Left ventricle myocardium inferior (tissue), 1 donor: ENCODE data around the gene DEPDC5. TPM values are rescaled to one million over a fixed set of nuclear protein-coding genes. Genes with fewer than 3 reads are reported as not detected.

ENCODE experiments used
- DNase-seq: peaks from one replicate; pipeline ENCODE4 v3.0.0-alpha.2; 2020
- H3K27ac ChIP-seq: fragments of 200-600 bp; replicated peaks from 2 replicates; pipeline ENCODE4 v1.8.0; 2021
- H3K27me3 ChIP-seq: fragments of 200-600 bp; 2 replicates; pipeline ENCODE4 v1.8.0; 2021; ENCODE audit warnings: low read depth
- H3K36me3 ChIP-seq: fragments of 200-600 bp; 2 replicates; pipeline ENCODE4 v1.8.0; 2021
- H3K4me1 ChIP-seq: fragments of 200-600 bp; 2 replicates; pipeline ENCODE4 v1.8.0; 2021
- H3K4me3 ChIP-seq: fragments of 200-600 bp; 2 replicates; pipeline ENCODE4 v1.8.0; 2021; ENCODE audit warnings: mild to moderate bottlenecking, moderate library complexity
- H3K9me3 ChIP-seq: fragments of 200-600 bp; replicated peaks from 2 replicates; pipeline ENCODE4 v1.8.0; 2021
- CTCF ChIP-seq: fragments of 200-600 bp; IDR thresholded peaks from 2 replicates; pipeline ENCODE4 v1.8.0; 2021; ENCODE audit warnings: antibody characterized with exemption, mild to moderate bottlenecking, borderline replicate concordance
- intact Hi-C: fragments of 100-400 bp; cut with micrococcal nuclease; formaldehyde crosslinking; loops from one replicate; pipeline ENCODE4 v1.11.0; 2022
- total RNA-seq: library from RNA; stranded (reverse); fragmentation: NEBNext Ultra II Directional; extraction: Animal tissue kit (Norgen Biotek cat#: 25700); gene quantifications from one replicate; pipeline ENCODE4 v1.2.1, GENCODE V29; 2021
- donor health status: DM: no; HTN: yes; CAD: no; lungs with severe emphysema.

The DEPDC5 gene
- total RNA-seq, 1 donor from 2014 or later = 11.4 TPM

- H3K27ac ChIP-seq = no peak overlapping the region
- H3K36me3 ChIP-seq = peaks cover 65% of the 10 kb centered on the region
- no peak overlapping the region for H3K4me3 ChIP-seq
- TF ChIP-seq CTCF = no peak
- intact Hi-C loops = no loop called here
- peaks cover 11% of the 10 kb centered on the region for H3K4me1 ChIP-seq
- DNase-seq = no peak
- H3K27me3 ChIP-seq = no peaks in the 10 kb centered on the region
- no peaks in the 10 kb centered on the region for H3K9me3 ChIP-seq
These were observed 96.3 kb downstream of the DEPDC5 start for GRCh38 chr22:31850135-31850534.

GRCh38 chr22:31852691-31853421, 99.0 kb downstream of the DEPDC5 start:
- no peaks in the 10 kb centered on the region for H3K27me3 ChIP-seq
- no peak overlapping the region for H3K4me3 ChIP-seq
- intact Hi-C loops = no loop called here
- TF ChIP-seq CTCF = no peak
- no peak for DNase-seq
- no peak overlapping the region for H3K27ac ChIP-seq
- H3K36me3 ChIP-seq = peaks cover 53% of the 10 kb centered on the region
- H3K9me3 ChIP-seq = no peaks in the 10 kb centered on the region
- H3K4me1 ChIP-seq = peaks cover 11% of the 10 kb centered on the region

DNA sequence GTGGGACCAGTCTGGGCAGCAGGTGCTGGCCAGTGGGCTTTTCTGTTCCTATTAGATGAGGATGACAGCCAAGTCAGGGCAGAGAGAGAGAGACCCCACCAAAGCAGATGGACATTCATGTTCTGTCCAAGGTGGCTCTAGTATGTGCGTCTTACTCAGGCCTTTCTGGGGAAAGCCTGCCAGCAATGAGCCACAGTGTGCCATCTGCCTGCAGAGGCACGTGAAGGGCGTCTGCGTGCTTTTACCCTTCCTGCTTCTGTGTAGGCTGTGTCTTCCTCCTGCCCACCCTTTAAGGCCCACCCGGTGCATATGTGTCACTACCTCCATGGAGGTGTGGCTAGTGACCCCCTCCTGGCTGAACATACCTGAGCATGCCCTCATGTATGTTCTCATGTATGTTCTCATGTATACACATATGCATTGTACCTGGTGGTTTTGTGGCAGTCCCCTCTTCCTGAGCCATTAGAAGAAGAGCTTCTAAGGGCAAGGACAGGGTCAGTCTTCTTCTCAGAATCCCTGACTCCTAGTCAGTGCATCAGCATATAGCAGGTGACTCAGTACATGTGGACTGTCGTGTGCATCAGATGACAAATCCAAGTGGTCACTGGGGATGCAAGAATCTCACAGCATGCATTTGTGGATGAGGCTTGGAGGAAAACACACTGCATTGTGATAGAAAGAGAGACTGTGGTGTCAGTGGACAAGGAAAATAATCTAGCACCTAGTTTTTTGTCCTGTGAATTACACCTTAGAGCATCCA, 100.1 kb downstream of the DEPDC5 start:
- no peak for TF ChIP-seq CTCF
- DNase-seq = no peak
- Histone ChIP-seq H3K4me1 (peaks cover 11% of the 10 kb centered on the region), H3K27me3 (no peaks in the 10 kb centered on the region), H3K27ac (no peak overlapping the region), H3K4me3 (no peak overlapping the region), H3K9me3 (no peaks in the 10 kb centered on the region), H3K36me3 (peaks cover 47% of the 10 kb centered on the region)
- intact Hi-C loops = no loop called here

GRCh38 chr22:31857247-31857646, 103.4 kb downstream of the DEPDC5 start:
- H3K36me3 ChIP-seq = peaks cover 66% of the 10 kb centered on the region
- DNase-seq = no peak
- intact Hi-C loops = no loop called here
- H3K27me3 ChIP-seq = no peaks in the 10 kb centered on the region
- H3K27ac ChIP-seq = no peak overlapping the region
- H3K4me1 ChIP-seq = no peaks in the 10 kb centered on the region
- H3K9me3 ChIP-seq = no peaks in the 10 kb centered on the region
- TF ChIP-seq CTCF = no peak
- H3K4me3 ChIP-seq = no peak overlapping the region

DNA sequence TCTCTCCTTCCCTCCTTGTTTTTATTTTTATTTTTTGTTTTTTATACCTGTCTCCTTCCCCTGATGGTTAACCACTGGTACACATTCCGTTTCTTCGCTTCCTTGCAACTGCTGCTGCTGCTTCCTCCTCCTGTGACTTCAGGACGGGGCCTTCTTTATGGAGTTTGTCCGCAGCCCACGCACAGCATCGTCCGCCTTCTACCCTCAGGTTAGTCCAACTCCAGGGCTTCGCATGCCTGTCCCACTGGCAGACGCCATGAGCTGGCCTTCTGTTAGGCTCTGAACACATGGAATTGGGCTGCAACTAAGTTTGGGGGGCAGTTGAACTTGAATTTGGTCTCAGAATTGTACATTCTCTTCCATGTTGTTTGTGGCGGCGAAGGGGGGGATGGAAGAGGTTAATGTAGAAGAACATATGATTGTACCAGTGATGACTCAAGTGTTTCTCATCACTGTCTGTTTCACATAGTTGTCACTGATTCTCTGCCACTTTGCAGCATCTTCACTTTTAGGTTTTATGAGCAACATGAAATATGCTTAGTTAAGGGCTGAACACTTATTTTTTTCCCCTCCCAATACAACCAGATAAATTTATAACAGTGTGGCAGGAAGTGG, 107.5 kb downstream of the DEPDC5 start:
- no peak overlapping the region for H3K4me3 ChIP-seq
- DNase-seq = no peak
- no peak overlapping the region for H3K27ac ChIP-seq
- H3K36me3 ChIP-seq = peaks cover 57% of the 10 kb centered on the region
- H3K4me1 ChIP-seq = no peaks in the 10 kb centered on the region
- no peaks in the 10 kb centered on the region for H3K9me3 ChIP-seq
- TF ChIP-seq CTCF = no peak
- no peaks in the 10 kb centered on the region for H3K27me3 ChIP-seq
- intact Hi-C loops = no loop called here
